HepG2 (cell line): ENCODE results near the gene SLC27A1. TPM values are rescaled to one million over a fixed set of nuclear protein-coding genes. Genes with fewer than 3 reads are reported as not detected.
A peak's percentile ranks its signal among the peaks of the same experiment; 100 is the strongest.

Experiments used
- AGO2 ChIP-seq: fragments of 200-400 bp; formaldehyde crosslinking; optimal IDR thresholded peaks from 2 replicates; pipeline ENCODE3; 2017; ENCODE audit warnings: mild to moderate bottlenecking, low read depth, low read length, moderate library complexity
- ELF3 ChIP-seq: IDR thresholded peaks from 2 replicates; pipeline ENCODE4 v1.6.1; 2016; ENCODE audit warnings: missing genetic modification reagents, missing compliant biosample characterization
- PPARG ChIP-seq: conservative IDR thresholded peaks from 2 replicates; pipeline ENCODE4 v1.6.1; 2016; ENCODE audit warnings: missing biosample characterization, missing genetic modification reagents
- SNAPC2 ChIP-seq: sonication (generic); formaldehyde crosslinking; IDR thresholded peaks from 2 replicates; pipeline ENCODE4 v1.8.1; 2022; ENCODE audit warnings: mild to moderate bottlenecking, missing genetic modification reagents
- ZNF510 ChIP-seq: sonication (generic); formaldehyde crosslinking; IDR thresholded peaks from 2 replicates; pipeline ENCODE4 v1.4.0; 2020; ENCODE audit warnings: low read depth, mild to moderate bottlenecking, missing genetic modification reagents
- ZNF709 ChIP-seq: sonication (generic); formaldehyde crosslinking; IDR thresholded peaks from 2 replicates; pipeline ENCODE4 v1.5.0; 2020; ENCODE audit warnings: mild to moderate bottlenecking, missing genetic modification reagents
- ZSCAN9 ChIP-seq: IDR thresholded peaks from 2 replicates; pipeline ENCODE4 v1.6.1; 2016; ENCODE audit warnings: borderline replicate concordance
- polyA plus RNA-seq, 8 experiments: library from polyadenylated mRNA; depleted of rRNA in 3 of 8; stranded (reverse) in 7 of 8; unstranded in 1 of 8; fragments of >200 nt; fragmentation: Illumina TruSeq in 4 of 8; extraction: Trizol in 4 of 8; gene quantifications; 2 replicates each; pipeline versions ENCODE4 v1.2.1 to v1.2.3, GENCODE V29; 2011 to 2016; ENCODE audit warnings: low read depth in 4 of 8, missing spikeins in 1 of 8, mixed read lengths in 1 of 8; ENCODE audit not compliant: insufficient read depth in 1 of 8
- total RNA-seq, 5 experiments: library from RNA; depleted of rRNA; stranded (reverse); fragments of >200 nt; fragmentation: Illumina TruSeq; extraction: Trizol; gene quantifications; 2 replicates each; pipeline ENCODE4 v1.2.3, GENCODE V29; 2016; ENCODE audit warnings: low read depth in 1 of 5
- TF ChIP-seq, protein P1 (sequence below): sonication (generic); formaldehyde crosslinking; IDR thresholded peaks from 2 replicates; pipeline ENCODE4 v1.8.0; 2022; ENCODE audit warnings: mild to moderate bottlenecking, missing genetic modification reagents
- TF ChIP-seq, protein P2 (sequence below): sonication (generic); formaldehyde crosslinking; IDR thresholded peaks from 2 replicates; pipeline ENCODE4 v1.8.1; 2023; ENCODE audit warnings: mild to moderate bottlenecking, missing genetic modification reagents
- TF ChIP-seq, protein P3 (sequence below): sonication (generic); formaldehyde crosslinking; IDR thresholded peaks from 2 replicates; pipeline ENCODE4 v1.4.0; 2020; ENCODE audit warnings: low read depth, mild to moderate bottlenecking, missing genetic modification reagents
- TF ChIP-seq, protein P4 (sequence below): IDR thresholded peaks from 2 replicates; pipeline ENCODE4 v1.6.1; 2016; ENCODE audit warnings: mild to moderate bottlenecking
- TF ChIP-seq, protein P5 (sequence below): sonication (generic); formaldehyde crosslinking; IDR thresholded peaks from 2 replicates; pipeline ENCODE4 v1.5.1; 2020; ENCODE audit warnings: mild to moderate bottlenecking, moderate library complexity, missing genetic modification reagents
- TF ChIP-seq, protein P6 (sequence below): sonication (generic); formaldehyde crosslinking; IDR thresholded peaks from 2 replicates; pipeline ENCODE4 v1.4.0; 2020; ENCODE audit warnings: missing genetic modification reagents, mild to moderate bottlenecking, borderline replicate concordance

The SLC27A1 gene
- total and polyA plus RNA-seq, 2 of the 13 experiments (the other 11 are each of a cell fraction or from before 2014, with no cell fraction given), result 4.1 to 8.8 TPM

DNA sequence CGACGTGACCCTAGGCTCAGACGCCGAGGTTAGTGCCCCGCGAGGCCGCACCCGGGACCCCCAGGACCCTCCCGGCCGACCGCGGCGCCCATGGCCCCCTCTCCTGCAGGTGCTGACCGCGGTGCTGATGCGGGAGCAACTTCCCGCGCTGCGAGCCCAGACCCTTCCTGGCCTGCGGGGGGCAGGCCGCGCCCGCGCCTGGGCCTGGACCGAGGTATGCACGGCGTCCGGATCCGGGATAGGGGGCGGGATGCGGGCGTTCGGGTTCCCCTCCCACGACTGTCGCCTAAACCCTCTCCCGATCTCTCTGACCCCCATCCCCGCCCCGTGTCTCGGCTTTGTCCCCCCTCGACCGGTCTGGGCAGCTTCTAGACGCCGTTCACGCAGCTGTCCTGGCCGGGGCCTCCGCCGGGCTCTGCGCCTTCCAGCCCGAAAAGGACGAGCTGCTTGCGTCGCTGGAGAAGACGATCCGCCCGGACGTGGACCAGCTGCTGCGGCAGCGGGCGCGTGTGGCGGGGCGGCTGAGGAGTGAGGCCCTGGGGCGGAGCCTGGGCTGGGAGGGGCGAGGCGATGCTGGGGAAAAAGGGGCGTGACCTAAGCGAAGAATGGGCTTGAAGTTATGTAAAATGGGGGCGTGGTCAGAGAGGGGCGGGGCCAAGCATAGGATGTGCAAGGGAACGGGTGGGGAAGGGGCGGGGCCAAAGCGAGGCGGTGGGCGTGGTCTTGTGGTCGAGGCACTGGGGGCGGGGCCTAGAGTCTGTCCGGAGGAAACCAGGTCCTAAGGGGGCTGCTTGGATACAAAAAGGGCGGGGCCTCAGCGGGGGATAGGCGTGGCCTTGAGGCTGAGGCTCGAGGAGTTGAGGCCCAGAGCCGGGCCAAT lies 69.2 kb downstream of the SLC27A1 start (continued):
- TF ChIP-seq, protein P1, sequence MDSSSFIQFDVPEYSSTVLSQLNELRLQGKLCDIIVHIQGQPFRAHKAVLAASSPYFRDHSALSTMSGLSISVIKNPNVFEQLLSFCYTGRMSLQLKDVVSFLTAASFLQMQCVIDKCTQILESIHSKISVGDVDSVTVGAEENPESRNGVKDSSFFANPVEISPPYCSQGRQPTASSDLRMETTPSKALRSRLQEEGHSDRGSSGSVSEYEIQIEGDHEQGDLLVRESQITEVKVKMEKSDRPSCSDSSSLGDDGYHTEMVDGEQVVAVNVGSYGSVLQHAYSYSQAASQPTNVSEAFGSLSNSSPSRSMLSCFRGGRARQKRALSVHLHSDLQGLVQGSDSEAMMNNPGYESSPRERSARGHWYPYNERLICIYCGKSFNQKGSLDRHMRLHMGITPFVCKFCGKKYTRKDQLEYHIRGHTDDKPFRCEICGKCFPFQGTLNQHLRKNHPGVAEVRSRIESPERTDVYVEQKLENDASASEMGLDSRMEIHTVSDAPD, result no peak
- TF ChIP-seq AGO2 (no peak), SNAPC2 (CRISPR knock-in tag) (peak; percentile 77; the same call in 1 of the 2 replicates), ZNF510 (CRISPR knock-in tag) (no peak), ELF3 (no peak), ZSCAN9 (CRISPR knock-in tag) (0 out of 2 replicates have a peak, but pooled peaks have one; percentile 19), PPARG (CRISPR knock-in tag) (no peak), ZNF709 (CRISPR knock-in tag) (0 out of 2 replicates have a peak, but pooled peaks have one; percentile 21)
- TF ChIP-seq, protein P2, sequence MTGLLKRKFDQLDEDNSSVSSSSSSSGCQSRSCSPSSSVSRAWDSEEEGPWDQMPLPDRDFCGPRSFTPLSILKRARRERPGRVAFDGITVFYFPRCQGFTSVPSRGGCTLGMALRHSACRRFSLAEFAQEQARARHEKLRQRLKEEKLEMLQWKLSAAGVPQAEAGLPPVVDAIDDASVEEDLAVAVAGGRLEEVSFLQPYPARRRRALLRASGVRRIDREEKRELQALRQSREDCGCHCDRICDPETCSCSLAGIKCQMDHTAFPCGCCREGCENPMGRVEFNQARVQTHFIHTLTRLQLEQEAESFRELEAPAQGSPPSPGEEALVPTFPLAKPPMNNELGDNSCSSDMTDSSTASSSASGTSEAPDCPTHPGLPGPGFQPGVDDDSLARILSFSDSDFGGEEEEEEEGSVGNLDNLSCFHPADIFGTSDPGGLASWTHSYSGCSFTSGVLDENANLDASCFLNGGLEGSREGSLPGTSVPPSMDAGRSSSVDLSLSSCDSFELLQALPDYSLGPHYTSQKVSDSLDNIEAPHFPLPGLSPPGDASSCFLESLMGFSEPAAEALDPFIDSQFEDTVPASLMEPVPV, result peak; percentile 63
- TF ChIP-seq, protein P3, sequence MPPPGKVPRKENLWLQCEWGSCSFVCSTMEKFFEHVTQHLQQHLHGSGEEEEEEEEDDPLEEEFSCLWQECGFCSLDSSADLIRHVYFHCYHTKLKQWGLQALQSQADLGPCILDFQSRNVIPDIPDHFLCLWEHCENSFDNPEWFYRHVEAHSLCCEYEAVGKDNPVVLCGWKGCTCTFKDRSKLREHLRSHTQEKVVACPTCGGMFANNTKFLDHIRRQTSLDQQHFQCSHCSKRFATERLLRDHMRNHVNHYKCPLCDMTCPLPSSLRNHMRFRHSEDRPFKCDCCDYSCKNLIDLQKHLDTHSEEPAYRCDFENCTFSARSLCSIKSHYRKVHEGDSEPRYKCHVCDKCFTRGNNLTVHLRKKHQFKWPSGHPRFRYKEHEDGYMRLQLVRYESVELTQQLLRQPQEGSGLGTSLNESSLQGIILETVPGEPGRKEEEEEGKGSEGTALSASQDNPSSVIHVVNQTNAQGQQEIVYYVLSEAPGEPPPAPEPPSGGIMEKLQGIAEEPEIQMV, result no peak
- TF ChIP-seq, protein P4, sequence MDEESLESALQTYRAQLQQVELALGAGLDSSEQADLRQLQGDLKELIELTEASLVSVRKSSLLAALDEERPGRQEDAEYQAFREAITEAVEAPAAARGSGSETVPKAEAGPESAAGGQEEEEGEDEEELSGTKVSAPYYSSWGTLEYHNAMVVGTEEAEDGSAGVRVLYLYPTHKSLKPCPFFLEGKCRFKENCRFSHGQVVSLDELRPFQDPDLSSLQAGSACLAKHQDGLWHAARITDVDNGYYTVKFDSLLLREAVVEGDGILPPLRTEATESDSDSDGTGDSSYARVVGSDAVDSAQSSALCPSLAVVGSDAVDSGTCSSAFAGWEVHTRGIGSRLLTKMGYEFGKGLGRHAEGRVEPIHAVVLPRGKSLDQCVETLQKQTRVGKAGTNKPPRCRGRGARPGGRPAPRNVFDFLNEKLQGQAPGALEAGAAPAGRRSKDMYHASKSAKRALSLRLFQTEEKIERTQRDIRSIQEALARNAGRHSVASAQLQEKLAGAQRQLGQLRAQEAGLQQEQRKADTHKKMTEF (CRISPR knock-in tag), result peak; percentile 39; the same call in 1 of the 2 replicates
- TF ChIP-seq, protein P5, sequence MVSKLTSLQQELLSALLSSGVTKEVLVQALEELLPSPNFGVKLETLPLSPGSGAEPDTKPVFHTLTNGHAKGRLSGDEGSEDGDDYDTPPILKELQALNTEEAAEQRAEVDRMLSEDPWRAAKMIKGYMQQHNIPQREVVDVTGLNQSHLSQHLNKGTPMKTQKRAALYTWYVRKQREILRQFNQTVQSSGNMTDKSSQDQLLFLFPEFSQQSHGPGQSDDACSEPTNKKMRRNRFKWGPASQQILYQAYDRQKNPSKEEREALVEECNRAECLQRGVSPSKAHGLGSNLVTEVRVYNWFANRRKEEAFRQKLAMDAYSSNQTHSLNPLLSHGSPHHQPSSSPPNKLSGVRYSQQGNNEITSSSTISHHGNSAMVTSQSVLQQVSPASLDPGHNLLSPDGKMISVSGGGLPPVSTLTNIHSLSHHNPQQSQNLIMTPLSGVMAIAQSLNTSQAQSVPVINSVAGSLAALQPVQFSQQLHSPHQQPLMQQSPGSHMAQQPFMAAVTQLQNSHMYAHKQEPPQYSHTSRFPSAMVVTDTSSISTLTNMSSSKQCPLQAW (CRISPR knock-in tag), result no peak
- TF ChIP-seq, protein P6, sequence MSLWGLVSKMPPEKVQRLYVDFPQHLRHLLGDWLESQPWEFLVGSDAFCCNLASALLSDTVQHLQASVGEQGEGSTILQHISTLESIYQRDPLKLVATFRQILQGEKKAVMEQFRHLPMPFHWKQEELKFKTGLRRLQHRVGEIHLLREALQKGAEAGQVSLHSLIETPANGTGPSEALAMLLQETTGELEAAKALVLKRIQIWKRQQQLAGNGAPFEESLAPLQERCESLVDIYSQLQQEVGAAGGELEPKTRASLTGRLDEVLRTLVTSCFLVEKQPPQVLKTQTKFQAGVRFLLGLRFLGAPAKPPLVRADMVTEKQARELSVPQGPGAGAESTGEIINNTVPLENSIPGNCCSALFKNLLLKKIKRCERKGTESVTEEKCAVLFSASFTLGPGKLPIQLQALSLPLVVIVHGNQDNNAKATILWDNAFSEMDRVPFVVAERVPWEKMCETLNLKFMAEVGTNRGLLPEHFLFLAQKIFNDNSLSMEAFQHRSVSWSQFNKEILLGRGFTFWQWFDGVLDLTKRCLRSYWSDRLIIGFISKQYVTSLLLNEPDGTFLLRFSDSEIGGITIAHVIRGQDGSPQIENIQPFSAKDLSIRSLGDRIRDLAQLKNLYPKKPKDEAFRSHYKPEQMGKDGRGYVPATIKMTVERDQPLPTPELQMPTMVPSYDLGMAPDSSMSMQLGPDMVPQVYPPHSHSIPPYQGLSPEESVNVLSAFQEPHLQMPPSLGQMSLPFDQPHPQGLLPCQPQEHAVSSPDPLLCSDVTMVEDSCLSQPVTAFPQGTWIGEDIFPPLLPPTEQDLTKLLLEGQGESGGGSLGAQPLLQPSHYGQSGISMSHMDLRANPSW (CRISPR knock-in tag), result no peak
